ENCODE data around the gene ZBTB4.

DNA sequence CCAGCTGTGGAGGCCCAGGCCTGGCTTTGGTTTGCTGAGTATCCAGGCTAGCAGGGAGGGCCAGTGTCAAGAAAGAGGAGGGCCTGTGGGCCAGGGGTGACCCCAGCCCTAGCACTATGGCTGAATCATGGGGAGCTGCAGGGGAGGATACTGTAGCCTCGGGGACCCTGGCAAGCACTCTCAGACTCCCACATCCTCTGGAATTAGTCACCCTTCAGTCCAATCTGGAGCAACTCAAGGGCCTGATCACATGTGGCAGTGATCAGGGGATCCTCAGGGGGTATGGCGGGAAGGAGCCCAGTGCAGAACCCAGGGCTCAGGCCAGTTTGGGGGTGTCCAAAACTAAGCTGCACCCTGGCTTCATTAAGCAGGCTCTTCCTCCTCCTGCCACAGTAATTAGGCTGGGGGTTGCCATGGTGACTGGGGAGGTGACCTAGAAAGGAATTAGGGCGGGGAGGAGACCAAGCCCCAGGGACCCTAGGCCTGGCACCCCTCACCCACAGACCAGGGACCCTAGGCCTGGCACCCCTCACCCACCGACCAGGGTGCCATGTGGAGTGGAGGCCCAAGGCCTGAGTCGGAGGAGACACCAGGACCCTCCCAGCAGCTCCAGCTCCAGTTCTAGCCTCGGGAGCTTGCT is 66.0 kb downstream of the ZBTB4 start:
- TF ChIP-seq, protein P1, sequence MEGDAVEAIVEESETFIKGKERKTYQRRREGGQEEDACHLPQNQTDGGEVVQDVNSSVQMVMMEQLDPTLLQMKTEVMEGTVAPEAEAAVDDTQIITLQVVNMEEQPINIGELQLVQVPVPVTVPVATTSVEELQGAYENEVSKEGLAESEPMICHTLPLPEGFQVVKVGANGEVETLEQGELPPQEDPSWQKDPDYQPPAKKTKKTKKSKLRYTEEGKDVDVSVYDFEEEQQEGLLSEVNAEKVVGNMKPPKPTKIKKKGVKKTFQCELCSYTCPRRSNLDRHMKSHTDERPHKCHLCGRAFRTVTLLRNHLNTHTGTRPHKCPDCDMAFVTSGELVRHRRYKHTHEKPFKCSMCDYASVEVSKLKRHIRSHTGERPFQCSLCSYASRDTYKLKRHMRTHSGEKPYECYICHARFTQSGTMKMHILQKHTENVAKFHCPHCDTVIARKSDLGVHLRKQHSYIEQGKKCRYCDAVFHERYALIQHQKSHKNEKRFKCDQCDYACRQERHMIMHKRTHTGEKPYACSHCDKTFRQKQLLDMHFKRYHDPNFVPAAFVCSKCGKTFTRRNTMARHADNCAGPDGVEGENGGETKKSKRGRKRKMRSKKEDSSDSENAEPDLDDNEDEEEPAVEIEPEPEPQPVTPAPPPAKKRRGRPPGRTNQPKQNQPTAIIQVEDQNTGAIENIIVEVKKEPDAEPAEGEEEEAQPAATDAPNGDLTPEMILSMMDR (IDR thresholded peaks at IDR 0.05; ENCODE audit: insufficient read depth, low read length, poor library complexity, severe bottlenecking), result no peak
- TF ChIP-seq EZH2phosphoT487 (conservative IDR thresholded peaks at IDR 0.05; ENCODE audit: low read length), result no peak

All from SU-DHL-6 (cell line).